Left ventricle myocardium inferior (tissue), 1 donor: ENCODE results near the gene CFAP46. TPM values are rescaled to one million over a fixed set of nuclear protein-coding genes. Genes with fewer than 3 reads are reported as not detected.

ENCODE experiments used
- DNase-seq: peaks from one replicate; pipeline ENCODE4 v3.0.0-alpha.2; 2020
- H3K27ac ChIP-seq: fragments of 200-600 bp; replicated peaks from 2 replicates; pipeline ENCODE4 v1.8.0; 2021
- H3K27me3 ChIP-seq: fragments of 200-600 bp; 2 replicates; pipeline ENCODE4 v1.8.0; 2021; ENCODE audit warnings: low read depth
- H3K36me3 ChIP-seq: fragments of 200-600 bp; 2 replicates; pipeline ENCODE4 v1.8.0; 2021
- H3K4me1 ChIP-seq: fragments of 200-600 bp; 2 replicates; pipeline ENCODE4 v1.8.0; 2021
- H3K4me3 ChIP-seq: fragments of 200-600 bp; 2 replicates; pipeline ENCODE4 v1.8.0; 2021; ENCODE audit warnings: mild to moderate bottlenecking, moderate library complexity
- H3K9me3 ChIP-seq: fragments of 200-600 bp; replicated peaks from 2 replicates; pipeline ENCODE4 v1.8.0; 2021
- intact Hi-C: fragments of 100-400 bp; cut with micrococcal nuclease; formaldehyde crosslinking; loops from one replicate; pipeline ENCODE4 v1.11.0; 2022
- total RNA-seq: library from RNA; stranded (reverse); fragmentation: NEBNext Ultra II Directional; extraction: Animal tissue kit (Norgen Biotek cat#: 25700); gene quantifications from one replicate; pipeline ENCODE4 v1.2.1, GENCODE V29; 2021
- TF ChIP-seq, protein P1 (sequence below): fragments of 200-600 bp; IDR thresholded peaks from 2 replicates; pipeline ENCODE4 v1.8.0; 2021; ENCODE audit warnings: antibody characterized with exemption, mild to moderate bottlenecking, borderline replicate concordance
- donor health status: DM: no; HTN: yes; CAD: no; lungs with severe emphysema.

The CFAP46 gene
- total RNA-seq, 1 donor from 2014 or later: 0.99 TPM

DNA sequence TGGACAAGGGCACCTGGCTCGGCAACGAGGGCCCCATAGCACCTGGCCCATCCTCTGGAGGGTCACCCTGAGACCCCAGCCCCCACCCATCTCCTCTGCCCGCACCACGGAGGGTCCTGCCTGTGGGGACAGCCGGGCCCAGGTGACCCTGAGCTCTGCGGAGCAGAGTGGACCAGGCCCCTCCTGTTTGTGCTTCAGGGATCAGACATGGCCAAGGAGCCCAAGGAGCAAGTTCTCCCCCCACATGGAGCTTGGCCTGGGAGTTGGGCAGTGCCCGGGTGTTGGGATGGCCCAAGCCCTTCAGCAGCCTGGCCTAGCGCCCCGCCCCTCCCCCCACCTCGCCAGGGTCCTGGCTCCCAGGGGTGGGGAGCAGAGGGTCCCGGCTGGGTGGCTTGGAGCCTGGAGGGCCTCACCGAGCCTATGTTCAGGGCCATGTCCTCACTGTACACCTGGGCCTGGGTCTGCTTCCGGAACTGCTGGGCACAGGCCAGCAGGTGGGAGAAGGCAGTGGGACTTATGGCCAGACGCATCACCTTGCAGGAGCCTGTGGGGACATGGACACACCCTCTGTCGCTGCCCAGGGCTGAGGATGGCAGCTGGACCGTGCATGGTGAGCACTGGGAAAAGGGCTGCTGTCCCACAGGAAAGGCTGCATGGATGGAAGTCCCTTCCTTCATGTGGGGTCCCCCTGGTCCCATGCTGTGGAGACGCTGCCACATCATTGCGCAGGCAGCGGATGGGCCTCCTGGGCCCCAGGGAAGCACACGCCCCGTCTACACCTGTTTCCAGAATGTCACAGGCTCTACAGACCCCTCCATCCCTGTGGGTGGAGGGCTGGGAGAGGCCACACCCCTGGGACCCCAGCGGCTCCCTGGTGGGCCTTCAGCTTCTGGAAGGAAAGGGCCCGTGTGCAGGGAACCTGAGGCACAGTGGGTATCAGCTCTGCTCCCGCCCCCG lies 107.2 kb downstream of the CFAP46 start:
- DNase-seq: no peak
- TF ChIP-seq, protein P1, sequence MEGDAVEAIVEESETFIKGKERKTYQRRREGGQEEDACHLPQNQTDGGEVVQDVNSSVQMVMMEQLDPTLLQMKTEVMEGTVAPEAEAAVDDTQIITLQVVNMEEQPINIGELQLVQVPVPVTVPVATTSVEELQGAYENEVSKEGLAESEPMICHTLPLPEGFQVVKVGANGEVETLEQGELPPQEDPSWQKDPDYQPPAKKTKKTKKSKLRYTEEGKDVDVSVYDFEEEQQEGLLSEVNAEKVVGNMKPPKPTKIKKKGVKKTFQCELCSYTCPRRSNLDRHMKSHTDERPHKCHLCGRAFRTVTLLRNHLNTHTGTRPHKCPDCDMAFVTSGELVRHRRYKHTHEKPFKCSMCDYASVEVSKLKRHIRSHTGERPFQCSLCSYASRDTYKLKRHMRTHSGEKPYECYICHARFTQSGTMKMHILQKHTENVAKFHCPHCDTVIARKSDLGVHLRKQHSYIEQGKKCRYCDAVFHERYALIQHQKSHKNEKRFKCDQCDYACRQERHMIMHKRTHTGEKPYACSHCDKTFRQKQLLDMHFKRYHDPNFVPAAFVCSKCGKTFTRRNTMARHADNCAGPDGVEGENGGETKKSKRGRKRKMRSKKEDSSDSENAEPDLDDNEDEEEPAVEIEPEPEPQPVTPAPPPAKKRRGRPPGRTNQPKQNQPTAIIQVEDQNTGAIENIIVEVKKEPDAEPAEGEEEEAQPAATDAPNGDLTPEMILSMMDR: no peak
- Histone ChIP-seq H3K27me3 (peaks cover 80% of the 10 kb centered on the region), H3K4me1 (peaks cover 8% of the 10 kb centered on the region), H3K9me3 (no peaks in the 10 kb centered on the region), H3K4me3 (no peak overlapping the region), H3K27ac (no peak overlapping the region), H3K36me3 (no peaks in the 10 kb centered on the region)
- intact Hi-C loops: no loop called here

DNA sequence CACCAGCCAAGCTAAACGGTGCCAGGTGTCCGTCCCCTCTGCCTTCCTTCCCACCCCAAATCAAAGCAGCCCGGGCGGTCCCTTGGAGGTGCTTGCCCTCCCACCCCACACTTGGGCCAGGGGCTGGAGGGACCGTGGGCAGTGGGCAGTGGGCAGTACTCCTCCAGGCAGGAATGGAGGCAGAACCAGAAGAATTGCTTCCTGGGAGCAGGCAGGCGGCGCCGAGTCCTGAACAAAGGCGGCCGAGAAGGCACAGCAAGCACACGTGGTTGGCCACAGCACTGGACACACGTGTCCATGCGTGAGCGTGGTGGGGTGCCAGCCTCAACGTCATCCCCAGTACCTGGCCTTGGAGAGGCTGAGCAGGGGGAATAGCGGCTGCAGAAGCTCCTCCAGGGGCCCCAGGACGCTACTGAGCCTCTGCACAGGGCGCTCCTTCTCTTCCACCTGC lies 108.0 kb downstream of the CFAP46 start:
- H3K27ac ChIP-seq: no peak overlapping the region
- peaks cover 85% of the 10 kb centered on the region for H3K27me3 ChIP-seq
- H3K4me1 ChIP-seq: peaks cover 8% of the 10 kb centered on the region
- TF ChIP-seq, protein P1: no peak
- DNase-seq: no peak
- intact Hi-C loops: no loop called here
- H3K4me3 ChIP-seq: no peak overlapping the region
- H3K36me3 ChIP-seq: no peaks in the 10 kb centered on the region
- no peaks in the 10 kb centered on the region for H3K9me3 ChIP-seq

DNA sequence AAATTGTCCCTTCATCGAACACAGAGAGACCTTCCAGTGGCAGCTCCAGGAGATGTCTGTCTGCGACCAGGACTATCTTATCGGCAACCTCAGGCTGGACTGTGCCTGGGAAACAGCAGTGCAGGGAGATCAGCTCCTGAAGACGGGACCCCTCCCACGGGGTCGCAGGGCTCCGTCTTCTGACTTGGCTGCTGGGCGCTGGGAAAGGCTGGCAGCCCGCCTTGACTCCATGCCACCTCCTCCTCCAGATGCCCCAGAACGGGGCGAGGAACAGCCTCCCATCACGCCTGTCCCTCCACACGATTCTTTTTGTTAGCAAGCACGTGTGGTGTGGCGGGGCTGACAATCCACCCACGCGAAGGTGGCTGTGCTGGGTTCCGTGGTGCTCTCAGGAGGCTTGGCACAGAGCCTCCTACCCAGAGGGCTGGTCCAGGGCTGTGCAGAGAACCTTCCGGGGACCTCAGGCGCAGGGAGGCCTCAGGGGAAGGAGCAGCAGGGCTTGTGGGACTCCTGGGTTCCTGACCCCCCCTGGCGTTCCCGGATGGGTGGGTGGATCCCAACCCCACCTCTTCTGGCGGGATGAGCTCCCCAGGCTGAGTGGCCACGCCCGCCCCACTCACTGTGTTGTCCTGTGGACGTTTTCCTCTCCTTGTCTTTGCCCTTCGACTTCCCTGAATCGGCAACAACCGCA lies 108.8 kb downstream of the CFAP46 start:
- H3K9me3 ChIP-seq: no peaks in the 10 kb centered on the region
- H3K27me3 ChIP-seq: peaks cover 85% of the 10 kb centered on the region
- intact Hi-C loops: no loop called here
- H3K27ac ChIP-seq: no peak overlapping the region
- H3K36me3 ChIP-seq: no peaks in the 10 kb centered on the region
- no peak for DNase-seq
- peaks cover 8% of the 10 kb centered on the region for H3K4me1 ChIP-seq
- TF ChIP-seq, protein P1: no peak
- H3K4me3 ChIP-seq: no peak overlapping the region

GRCh38 chr10:132832186-132832969 lies 110.0 kb downstream of the CFAP46 start:
- TF ChIP-seq, protein P1: no peak
- H3K27me3 ChIP-seq: peaks cover 90% of the 10 kb centered on the region
- peaks cover 8% of the 10 kb centered on the region for H3K4me1 ChIP-seq
- no peak overlapping the region for H3K4me3 ChIP-seq
- DNase-seq: no peak
- H3K27ac ChIP-seq: no peak overlapping the region
- H3K36me3 ChIP-seq: no peaks in the 10 kb centered on the region
- intact Hi-C loops: no loop called here
- no peaks in the 10 kb centered on the region for H3K9me3 ChIP-seq

- DNase-seq: no peak
- Histone ChIP-seq H3K4me1 (no peaks in the 10 kb centered on the region), H3K27me3 (peaks cover 64% of the 10 kb centered on the region), H3K9me3 (no peaks in the 10 kb centered on the region), H3K36me3 (no peaks in the 10 kb centered on the region), H3K27ac (no peak overlapping the region), H3K4me3 (no peak overlapping the region)
- intact Hi-C loops: no loop called here
- TF ChIP-seq, protein P1: no peak
These were observed 113.0 kb downstream of the CFAP46 start for GRCh38 chr10:132829403-132829802.
